Peyer's patch (tissue), 4 donors: Measurements from ENCODE around the gene RBM4. TPM values are rescaled to one million over a fixed set of nuclear protein-coding genes. Genes with fewer than 3 reads are reported as not detected.

Experiments used
- DNase-seq, 3 donors: peaks; one replicate each; pipeline ENCODE4 v3.0.0-alpha.2; 2017 to 2019
- H3K27ac ChIP-seq, 4 donors: fragments of 200-600 bp; sonication (generic); one replicate each; pipeline ENCODE4 v1.5.1; 2016 to 2019
- H3K27me3 ChIP-seq, 2 donors: fragments of 200-600 bp; sonication (generic); one replicate each; pipeline ENCODE4 v1.5.1; 2019
- H3K36me3 ChIP-seq, 3 donors: fragments of 200-600 bp; sonication (generic); one replicate each; pipeline ENCODE4 v1.5.1; 2016 to 2019
- H3K4me1 ChIP-seq, 4 donors: fragments of 200-600 bp; sonication (generic); one replicate each; pipeline ENCODE4 v1.5.1; 2016 to 2019
- H3K4me3 ChIP-seq, 4 donors: fragments of 200-600 bp; sonication (generic); 1 replicate in 3 of 4; 2 replicates in 1 of 4; pipeline ENCODE4 v1.5.1; 2016 to 2019; ENCODE audit warnings: mild to moderate bottlenecking in 1 of 4
- H3K9me3 ChIP-seq, 4 donors: fragments of 200-600 bp; sonication (generic); one replicate each; pipeline ENCODE4 v1.5.1; 2016 to 2019; ENCODE audit warnings: mild to moderate bottlenecking in 1 of 4
- POLR2A ChIP-seq, 2 donors: fragments of 450-650 bp; IDR thresholded peaks; one replicate each; pipeline ENCODE4 v1.5.1; 2017; ENCODE audit warnings: antibody characterized with exemption in 2 of 2, mild to moderate bottlenecking in 2 of 2, moderate library complexity in 2 of 2
- total RNA-seq, 4 donors: library from RNA; depleted of rRNA; stranded (reverse); fragments of >200 nt; gene quantifications; one replicate each; pipeline ENCODE4 v1.1.0, GENCODE V29; 2016
- TF ChIP-seq, protein P1 (sequence below), 6 experiments: fragments of 450-650 bp in 4 of 6; fragments of 200-600 bp in 2 of 6; sonication (generic) in 1 of 6; IDR thresholded peaks; one replicate each; pipeline ENCODE4 v1.5.1; 2017 to 2019; ENCODE audit warnings: antibody characterized with exemption in 6 of 6, mild to moderate bottlenecking in 3 of 6, moderate library complexity in 1 of 6

Gene RBM4
- total RNA-seq, 4 donors from 2014 or later = 64.6 to 90.8 (median 75.3) TPM

- TF ChIP-seq POLR2A (IDR thresholded peaks at IDR 0.05) = no peak
- TF ChIP-seq, protein P1, sequence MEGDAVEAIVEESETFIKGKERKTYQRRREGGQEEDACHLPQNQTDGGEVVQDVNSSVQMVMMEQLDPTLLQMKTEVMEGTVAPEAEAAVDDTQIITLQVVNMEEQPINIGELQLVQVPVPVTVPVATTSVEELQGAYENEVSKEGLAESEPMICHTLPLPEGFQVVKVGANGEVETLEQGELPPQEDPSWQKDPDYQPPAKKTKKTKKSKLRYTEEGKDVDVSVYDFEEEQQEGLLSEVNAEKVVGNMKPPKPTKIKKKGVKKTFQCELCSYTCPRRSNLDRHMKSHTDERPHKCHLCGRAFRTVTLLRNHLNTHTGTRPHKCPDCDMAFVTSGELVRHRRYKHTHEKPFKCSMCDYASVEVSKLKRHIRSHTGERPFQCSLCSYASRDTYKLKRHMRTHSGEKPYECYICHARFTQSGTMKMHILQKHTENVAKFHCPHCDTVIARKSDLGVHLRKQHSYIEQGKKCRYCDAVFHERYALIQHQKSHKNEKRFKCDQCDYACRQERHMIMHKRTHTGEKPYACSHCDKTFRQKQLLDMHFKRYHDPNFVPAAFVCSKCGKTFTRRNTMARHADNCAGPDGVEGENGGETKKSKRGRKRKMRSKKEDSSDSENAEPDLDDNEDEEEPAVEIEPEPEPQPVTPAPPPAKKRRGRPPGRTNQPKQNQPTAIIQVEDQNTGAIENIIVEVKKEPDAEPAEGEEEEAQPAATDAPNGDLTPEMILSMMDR (IDR thresholded peaks at IDR 0.05) = no peak
- H3K4me1 ChIP-seq = no peaks in the 10 kb centered on the region
- no peak overlapping the region for H3K27ac ChIP-seq
- H3K9me3 ChIP-seq = no peaks in the 10 kb centered on the region
- H3K27me3 ChIP-seq = no peaks in the 10 kb centered on the region
- no peaks in the 10 kb centered on the region for H3K36me3 ChIP-seq
- DNase-seq = no peak
- H3K4me3 ChIP-seq = no peak overlapping the region
These were observed 45.4 kb downstream of the RBM4 start for GRCh38 chr11:66683877-66684276.

- TF ChIP-seq, protein P1 (IDR thresholded peaks at IDR 0.05) = no peak
- TF ChIP-seq POLR2A (IDR thresholded peaks at IDR 0.05) = no peak
- Histone ChIP-seq H3K36me3 (no peaks in the 10 kb centered on the region), H3K9me3 (no peaks in the 10 kb centered on the region), H3K4me3 (no peak overlapping the region), H3K27me3 (no peaks in the 10 kb centered on the region), H3K4me1 (no peaks in the 10 kb centered on the region), H3K27ac (no peak overlapping the region)
- DNase-seq = no peak
These were observed 46.1 kb downstream of the RBM4 start for GRCh38 chr11:66684635-66685034.

DNA sequence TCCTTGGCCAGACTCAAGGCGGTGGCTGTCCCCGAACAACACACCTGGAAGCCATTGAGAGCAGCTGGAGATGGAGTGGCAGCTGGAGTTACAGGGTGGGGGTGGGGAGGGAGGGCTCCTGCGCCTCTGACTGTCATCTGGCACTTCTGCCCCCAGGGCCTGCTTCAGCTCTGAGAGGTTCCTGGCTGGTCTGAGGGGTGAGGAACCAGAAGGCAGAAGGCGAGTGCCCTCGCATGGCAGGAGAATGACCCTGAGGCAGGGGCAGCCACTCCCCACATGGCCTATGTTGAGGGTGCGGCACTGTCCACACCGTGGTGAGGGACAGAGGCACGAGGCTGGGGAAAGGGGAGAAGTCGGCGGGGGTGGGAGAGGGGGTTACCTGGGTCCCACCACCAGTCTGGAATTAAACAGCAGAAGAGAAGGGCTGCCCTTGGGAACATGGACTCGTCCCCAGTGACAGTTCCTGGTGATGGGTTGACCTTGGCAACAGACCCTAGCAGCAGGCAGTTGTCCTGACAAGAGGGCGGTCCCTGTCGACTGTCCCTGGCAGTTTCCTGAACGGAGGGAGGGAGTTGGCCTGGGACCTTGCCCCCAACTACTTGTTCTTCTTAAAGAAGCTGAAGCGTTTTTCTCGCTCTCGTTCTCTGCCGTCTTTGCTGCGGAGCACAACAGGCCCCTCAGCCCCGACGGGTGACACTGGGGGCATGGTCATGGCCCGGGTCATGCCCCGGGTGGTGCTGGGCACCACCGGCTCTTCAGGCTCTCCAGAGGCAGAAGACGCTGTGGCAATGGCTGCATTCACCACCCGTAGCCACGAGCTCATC is 47.0 kb downstream of the RBM4 start:
- Histone ChIP-seq H3K27me3 (no peaks in the 10 kb centered on the region), H3K27ac (no peak overlapping the region), H3K36me3 (no peaks in the 10 kb centered on the region), H3K9me3 (no peaks in the 10 kb centered on the region), H3K4me3 (no peak overlapping the region), H3K4me1 (no peaks in the 10 kb centered on the region)
- DNase-seq = no peak
- TF ChIP-seq, protein P1 (IDR thresholded peaks at IDR 0.05) = no peak
- no peak for TF ChIP-seq POLR2A (IDR thresholded peaks at IDR 0.05)

DNA sequence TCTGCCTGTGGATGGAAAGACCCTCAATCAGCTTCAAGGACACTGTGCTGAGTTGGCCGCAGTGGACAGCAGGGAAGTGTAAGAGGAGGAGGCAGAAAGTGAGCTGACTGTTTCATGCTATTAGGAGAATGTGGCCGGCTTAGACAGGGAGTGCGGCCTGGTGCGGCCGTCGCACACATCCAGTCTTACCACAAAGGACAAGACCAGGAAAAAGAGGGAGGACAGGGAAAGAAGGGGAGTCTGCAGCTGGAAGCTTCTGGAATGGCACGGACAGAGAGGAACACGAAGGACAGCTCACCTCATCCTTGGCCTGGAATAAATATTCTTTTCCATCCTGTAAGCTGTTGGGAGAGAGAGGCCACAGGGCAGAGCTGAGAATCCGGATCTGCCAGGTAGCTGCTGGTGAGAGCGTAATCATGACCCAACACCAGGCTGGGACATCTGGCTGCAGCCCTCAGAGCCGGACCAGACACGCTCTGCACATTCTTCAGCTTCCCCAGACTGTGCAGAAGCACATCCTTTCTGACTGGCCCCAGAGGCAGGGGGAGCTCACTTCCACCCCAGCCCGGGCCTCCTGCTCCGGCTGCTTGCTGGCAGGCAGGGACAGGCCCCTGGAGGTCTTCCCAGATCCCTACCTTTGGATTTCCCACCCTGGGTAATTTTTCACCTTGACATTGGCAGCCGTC is 47.7 kb downstream of the RBM4 start:
- TF ChIP-seq, protein P1 (IDR thresholded peaks at IDR 0.05) = no peak
- TF ChIP-seq POLR2A (IDR thresholded peaks at IDR 0.05) = no peak
- H3K9me3 ChIP-seq = no peaks in the 10 kb centered on the region
- H3K4me1 ChIP-seq = no peaks in the 10 kb centered on the region
- no peak for DNase-seq
- no peak overlapping the region for H3K4me3 ChIP-seq
- no peaks in the 10 kb centered on the region for H3K36me3 ChIP-seq
- no peak overlapping the region for H3K27ac ChIP-seq
- H3K27me3 ChIP-seq = no peaks in the 10 kb centered on the region

GRCh38 chr11:66686801-66687750 is 48.6 kb downstream of the RBM4 start:
- no peak overlapping the region for H3K4me3 ChIP-seq
- no peak for TF ChIP-seq POLR2A (IDR thresholded peaks at IDR 0.05)
- TF ChIP-seq, protein P1 (IDR thresholded peaks at IDR 0.05) = no peak

More at GRCh38 chr11:66686801-66687750, 48.6 kb downstream of the RBM4 start:
- no peak overlapping the region for H3K27ac ChIP-seq
- H3K9me3 ChIP-seq = no peaks in the 10 kb centered on the region
- H3K36me3 ChIP-seq = no peaks in the 10 kb centered on the region
- DNase-seq = no peak
- H3K4me1 ChIP-seq = no peaks in the 10 kb centered on the region
- no peaks in the 10 kb centered on the region for H3K27me3 ChIP-seq
